ENCODE results near the gene IL20.

IL20 gene

GRCh38 chr1:206886831-206887230 is 21.4 kb downstream of the IL20 start (continued):
- TF ChIP-seq ZNF704 (tag by site-specific recombination; IDR thresholded peaks at IDR 0.05), result no peak
- TF ChIP-seq ZNF521 (tag by site-specific recombination; IDR thresholded peaks at IDR 0.05), result no peak
- no peak for TF ChIP-seq ZNF785 (tag by site-specific recombination; IDR thresholded peaks at IDR 0.05)

GRCh38 chr1:206887701-206888100 is 22.3 kb downstream of the IL20 start:
- no peak for TF ChIP-seq FEZF1 (tag by site-specific recombination; IDR thresholded peaks at IDR 0.05)
- TF ChIP-seq ATF2 (tag by site-specific recombination; IDR thresholded peaks at IDR 0.05; ENCODE audit: low read depth), result no peak
- no peak for TF ChIP-seq ZBTB6 (tag by site-specific recombination; IDR thresholded peaks at IDR 0.05)
- no peak for TF ChIP-seq ZBTB49 (tag by site-specific recombination; IDR thresholded peaks at IDR 0.05; ENCODE audit: low read depth)
- no peak for TF ChIP-seq REPIN1 (tag by site-specific recombination; IDR thresholded peaks at IDR 0.05; ENCODE audit: low read depth)
- no peak for TF ChIP-seq ZNF23 (tag by site-specific recombination; IDR thresholded peaks at IDR 0.05; ENCODE audit: borderline replicate concordance)
- TF ChIP-seq ZNF394 (tag by site-specific recombination; IDR thresholded peaks at IDR 0.05; ENCODE audit: borderline replicate concordance), result no peak
- no peak for TF ChIP-seq ZBTB20 (tag by site-specific recombination; IDR thresholded peaks at IDR 0.05)
- no peak for TF ChIP-seq ZFP41 (tag by site-specific recombination; IDR thresholded peaks at IDR 0.05; ENCODE audit: borderline replicate concordance)
- no peak for TF ChIP-seq ZNF274 (IDR thresholded peaks at IDR 0.05; ENCODE audit: low read length)
- no peak for TF ChIP-seq ZNF274 (tag by site-specific recombination; IDR thresholded peaks at IDR 0.05; ENCODE audit: borderline replicate concordance)
- no peak for TF ChIP-seq ZNF624 (tag by site-specific recombination; IDR thresholded peaks at IDR 0.05)
- TF ChIP-seq TSHZ1 (tag by site-specific recombination; IDR thresholded peaks at IDR 0.05; ENCODE audit: borderline replicate concordance), result no peak
- no peak for TF ChIP-seq ZNF433 (tag by site-specific recombination; IDR thresholded peaks at IDR 0.05; ENCODE audit: low read depth)
- no peak for TF ChIP-seq ZNF791 (tag by site-specific recombination; IDR thresholded peaks at IDR 0.05)
- no peak for TF ChIP-seq ZNF561 (tag by site-specific recombination; IDR thresholded peaks at IDR 0.05; ENCODE audit: borderline replicate concordance)
- TF ChIP-seq ZNF223 (tag by site-specific recombination; IDR thresholded peaks at IDR 0.05), result no peak
- TF ChIP-seq HOXA7 (CRISPR knock-in tag; IDR thresholded peaks at IDR 0.05; ENCODE audit: borderline replicate concordance), result no peak
- TF ChIP-seq OVOL3 (tag by site-specific recombination; IDR thresholded peaks at IDR 0.05), result no peak
- no peak for TF ChIP-seq ZNF114 (tag by site-specific recombination; IDR thresholded peaks at IDR 0.05)
- no peaks in the 10 kb centered on the region for H3K36me3 ChIP-seq (ENCODE audit: control insufficient read depth in 2 of 2, insufficient read depth in 1 of 2, low read length in 2 of 2)
- H3K4me1 ChIP-seq (ENCODE audit: control insufficient read depth, insufficient read depth, low read length), result no peaks in the 10 kb centered on the region
- ChIA-PET POLR2A (no interaction called here), CTCF (interaction anchor here (1.1 to 1.2 kb wide), 2 partner anchors 13 to 31 kb away, joined by 3 to 4 read pairs; no protein-coding TSS in a partner anchor)
- H3K4me3 ChIP-seq (ENCODE audit: low read depth, low read length), result no peak overlapping the region
- H3K9me3 ChIP-seq (ENCODE audit: control insufficient read depth, insufficient read depth, low read depth, low read length), result no peaks in the 10 kb centered on the region
- H3K27ac ChIP-seq (ENCODE audit: extremely low read depth, low read depth, low read length), result no peak overlapping the region

All from HEK293 (cell line).